NCI-H774 (cell line): ENCODE measurements around the gene ITIH5.

Experiments
- DNase-seq: peaks from one replicate; lab custom pipeline; 2025; lab: John Stamatoyannopoulos, UW

Gene ITIH5

DNA sequence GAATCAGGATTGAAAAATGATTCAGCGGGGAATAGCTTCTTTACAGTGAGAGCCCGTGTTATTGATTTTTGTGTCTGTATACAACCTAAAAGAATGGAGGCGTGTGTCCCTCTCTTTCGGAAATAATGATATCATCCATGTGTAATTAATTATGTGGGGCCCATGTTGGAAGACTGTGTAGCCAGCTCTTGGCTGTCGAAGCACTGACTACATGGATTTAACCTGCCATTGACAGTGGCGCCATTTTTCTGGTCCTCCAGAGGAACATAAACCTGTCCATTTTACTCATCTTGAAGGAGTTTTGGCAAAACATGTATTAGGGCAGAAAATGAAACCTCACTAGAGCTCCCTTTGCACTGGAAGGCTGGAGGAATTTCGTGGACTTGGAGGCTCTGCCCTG, 119.6 kb downstream of the ITIH5 start:
- DNase-seq: no peak

- no peak for DNase-seq
These were observed 120.3 kb downstream of the ITIH5 start for GRCh38 chr10:7546385-7546967.

DNA sequence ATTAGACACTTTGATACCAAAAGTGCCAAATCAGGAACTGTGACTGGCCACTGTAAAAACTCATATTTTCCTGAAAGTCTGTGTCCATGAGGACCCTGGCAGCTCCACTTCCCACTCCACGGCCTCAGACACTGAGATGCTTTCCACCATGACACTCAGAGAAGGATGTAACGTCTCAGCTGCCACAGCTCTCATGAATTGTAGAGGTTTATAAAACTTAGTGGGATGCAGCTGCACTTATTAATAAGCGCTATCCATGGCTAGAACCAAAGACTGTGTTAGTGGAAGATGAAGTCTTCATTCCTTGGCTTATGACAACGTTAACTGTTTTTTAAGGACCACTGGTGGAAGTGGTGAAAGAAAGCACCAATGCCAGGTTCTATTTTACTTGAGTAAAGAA, 121.0 kb downstream of the ITIH5 start:
- DNase-seq: no peak

DNA sequence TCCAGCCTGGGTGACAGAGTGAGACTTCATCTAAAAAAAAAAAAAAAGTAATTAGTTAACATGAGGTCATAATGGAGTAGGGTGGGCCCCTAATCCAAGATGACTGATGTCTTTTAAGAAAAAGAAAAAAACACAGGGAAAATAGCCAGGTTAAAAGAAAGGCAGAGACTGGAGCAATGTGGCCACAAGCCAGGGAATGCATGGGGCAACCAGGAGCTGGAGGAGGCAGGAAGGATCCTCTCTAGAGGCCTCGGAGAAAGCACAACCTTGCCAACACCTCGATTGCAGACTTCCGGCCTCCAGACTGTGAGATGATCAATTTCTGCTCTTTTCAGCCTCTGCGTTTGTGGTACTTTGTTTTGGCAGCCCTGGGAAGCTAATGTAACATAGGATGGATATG, 121.5 kb downstream of the ITIH5 start:
- DNase-seq: no peak

GRCh38 chr10:7544203-7544602, 122.6 kb downstream of the ITIH5 start:
- DNase-seq: no peak

- no peak for DNase-seq
These were observed 124.4 kb downstream of the ITIH5 start for GRCh38 chr10:7542189-7542914.

GRCh38 chr10:7541137-7542087, 125.4 kb downstream of the ITIH5 start:
- no peak for DNase-seq

- no peak for DNase-seq
These were observed 127.7 kb downstream of the ITIH5 start for GRCh38 chr10:7538970-7539654.

DNA sequence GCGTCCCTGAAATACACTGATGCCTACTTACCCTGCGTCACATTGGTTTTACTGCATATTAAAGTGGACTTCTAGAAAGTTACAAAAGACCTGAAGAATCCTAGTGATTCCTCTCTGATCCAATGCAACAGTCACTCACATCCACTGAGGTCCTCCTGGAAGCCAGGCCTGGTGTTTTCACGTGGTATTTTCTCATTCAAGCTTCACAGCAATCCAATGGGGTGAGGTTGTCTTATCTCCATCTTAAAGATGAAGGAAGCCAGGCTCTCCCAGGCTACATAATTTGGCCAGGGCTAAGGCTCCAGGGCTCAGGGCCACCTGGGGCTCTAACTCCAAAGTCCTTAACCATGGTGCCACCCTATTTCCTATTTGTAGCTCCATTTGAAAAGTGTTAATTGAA, 129.6 kb downstream of the ITIH5 start:
- no peak for DNase-seq

- no peak for DNase-seq
These were observed 132.3 kb downstream of the ITIH5 start for GRCh38 chr10:7534480-7534852.

GRCh38 chr10:7533657-7534479, 132.9 kb downstream of the ITIH5 start:
- DNase-seq: no peak

DNA sequence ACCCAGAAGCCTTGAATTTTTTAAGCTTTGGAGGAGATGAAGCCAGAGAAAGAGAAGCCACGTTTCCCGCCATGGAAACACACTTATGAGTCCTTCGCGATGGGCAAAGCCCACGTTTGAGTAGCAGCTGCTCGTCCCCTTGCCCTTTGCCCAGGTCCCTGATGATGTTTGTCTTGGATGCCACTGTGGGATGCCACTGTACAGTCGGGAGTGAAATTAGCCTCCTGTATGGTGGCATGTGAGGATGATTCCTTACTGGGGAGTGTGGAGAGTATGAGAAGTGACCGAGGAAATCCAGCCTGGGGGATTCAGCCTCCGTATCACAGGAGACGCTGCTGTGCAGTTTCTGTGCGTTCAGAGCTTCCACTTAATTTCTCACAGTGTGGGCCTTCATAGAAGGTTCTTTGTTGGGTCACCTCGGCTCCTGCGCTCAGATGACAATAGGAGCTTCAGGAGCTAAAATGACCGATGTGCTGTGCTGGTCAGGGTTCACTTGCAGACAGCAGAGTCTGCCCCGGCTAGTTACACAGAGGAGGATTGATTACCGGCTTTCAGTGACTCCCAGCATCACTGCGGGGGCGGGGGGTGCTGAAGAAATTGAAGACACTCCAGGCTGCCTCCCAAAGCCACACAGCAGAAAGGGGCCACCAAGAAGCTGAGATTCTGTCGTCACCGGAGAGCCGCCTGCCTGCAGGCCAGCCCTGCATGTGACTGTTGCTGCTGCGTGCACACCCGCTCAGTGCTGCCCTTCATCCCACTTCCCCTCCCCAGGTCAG, 133.9 kb downstream of the ITIH5 start:
- DNase-seq: no peak

DNA sequence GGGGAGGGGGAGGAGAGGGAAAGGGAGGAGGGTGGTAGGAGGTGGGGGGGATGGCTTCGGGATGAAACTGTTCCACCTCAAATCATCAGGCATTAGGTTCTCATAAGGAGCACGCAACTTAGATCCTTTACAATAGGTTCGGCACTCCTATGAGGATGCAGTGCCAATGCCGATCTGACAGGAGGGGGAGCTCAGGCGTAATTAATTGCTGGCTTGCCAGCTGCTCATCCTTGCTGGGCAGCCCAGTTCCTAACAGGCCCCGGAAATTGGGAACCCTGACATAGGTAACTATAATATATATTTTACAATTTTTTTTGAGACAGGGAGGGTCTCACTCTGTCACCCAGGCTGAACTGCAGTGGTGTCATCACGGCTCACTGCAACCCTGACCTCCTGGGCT, 137.1 kb downstream of the ITIH5 start:
- DNase-seq: no peak

GRCh38 chr10:7527468-7527867, 139.3 kb downstream of the ITIH5 start:
- DNase-seq: no peak

DNA sequence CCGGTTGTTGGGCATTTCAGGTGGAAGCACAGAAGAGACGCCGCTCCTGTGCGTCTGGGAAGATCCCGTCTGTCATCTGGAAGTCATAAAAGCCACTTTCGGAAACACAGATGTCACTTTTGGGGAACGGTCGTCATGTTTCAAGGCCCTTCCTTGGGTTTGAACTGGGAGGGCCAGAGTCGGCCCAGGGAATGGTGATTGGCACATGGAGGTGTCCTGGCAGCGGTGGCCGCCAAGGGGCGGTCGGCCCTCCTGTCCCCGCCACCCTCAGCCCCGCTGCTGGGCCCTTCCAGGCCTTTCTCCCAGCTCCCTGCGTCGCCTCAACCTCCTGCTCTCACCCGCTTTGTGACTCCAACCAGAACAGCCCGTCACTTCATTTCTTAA, 140.8 kb downstream of the ITIH5 start:
- DNase-seq: no peak

- peak; percentile 39 for DNase-seq
These were observed 141.3 kb downstream of the ITIH5 start for GRCh38 chr10:7525314-7526016.

- no peak for DNase-seq
These were observed 143.1 kb downstream of the ITIH5 start for GRCh38 chr10:7523656-7524055.

- no peak for DNase-seq
These were observed 146.0 kb downstream of the ITIH5 start for GRCh38 chr10:7520507-7521485.

DNA sequence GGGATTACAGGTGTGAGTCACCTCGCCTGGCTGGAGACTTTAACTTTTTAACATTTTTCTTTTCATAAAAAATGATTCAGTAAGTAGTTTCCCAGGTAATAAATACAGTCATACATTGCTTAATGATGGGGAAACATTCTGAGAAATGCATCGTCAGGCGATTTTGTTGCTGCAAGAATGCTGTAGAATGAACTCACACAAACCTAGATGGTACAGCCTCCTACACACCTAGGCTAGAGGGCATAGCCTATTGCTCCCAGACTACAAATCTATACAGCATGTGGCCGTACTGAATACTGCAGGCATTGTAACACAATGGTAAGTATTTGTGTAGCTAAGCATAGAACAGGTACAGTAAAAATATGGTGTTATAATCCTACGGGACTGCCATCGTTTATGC, 147.4 kb downstream of the ITIH5 start:
- DNase-seq: no peak
